Stomach (tissue), 4 donors: Measurements from ENCODE around the gene PAX2.

Experiments
- POLR2A ChIP-seq, 4 donors: fragments of 450-650 bp; IDR thresholded peaks; one replicate each; pipeline ENCODE4 v1.6.1; 2016; ENCODE audit warnings: antibody characterized with exemption in 4 of 4, control low read depth in 2 of 4, mild to moderate bottlenecking in 1 of 4, moderate library complexity in 1 of 4
- POLR2AphosphoS5 ChIP-seq, 3 donors: sonication (generic); formaldehyde crosslinking; IDR thresholded peaks; one replicate each; pipeline ENCODE4 v1.6.1; 2016; ENCODE audit warnings: antibody characterized with exemption in 3 of 3

GRCh38 chr10:100717166-100717565 lies 28.2 kb upstream of the PAX2 start:
- TF ChIP-seq POLR2AphosphoS5 (IDR thresholded peaks at IDR 0.05) (no peak), POLR2A (IDR thresholded peaks at IDR 0.05) (no peak)
